ENCODE measurements around the gene MINAR1.

DNA sequence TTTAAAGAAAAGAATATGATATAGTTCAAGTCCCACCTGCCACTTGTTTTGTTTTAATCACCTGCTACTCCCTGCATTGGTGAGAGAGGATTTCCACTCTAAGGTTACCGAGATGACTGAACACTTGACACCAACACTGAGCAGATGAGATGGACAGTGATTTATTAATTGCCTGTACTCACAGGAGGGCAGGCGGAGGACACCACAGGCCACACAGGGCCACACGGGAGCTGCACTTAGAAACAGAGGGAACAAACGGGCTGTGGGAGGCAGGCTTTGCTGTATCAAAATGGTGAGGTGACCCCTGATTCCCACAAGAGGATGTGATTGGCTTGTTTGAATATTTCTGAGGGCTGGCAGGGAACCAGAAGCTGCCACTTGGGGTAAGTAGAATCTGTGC is 10.8 kb downstream of the MINAR1 start:
- TF ChIP-seq, protein P1, sequence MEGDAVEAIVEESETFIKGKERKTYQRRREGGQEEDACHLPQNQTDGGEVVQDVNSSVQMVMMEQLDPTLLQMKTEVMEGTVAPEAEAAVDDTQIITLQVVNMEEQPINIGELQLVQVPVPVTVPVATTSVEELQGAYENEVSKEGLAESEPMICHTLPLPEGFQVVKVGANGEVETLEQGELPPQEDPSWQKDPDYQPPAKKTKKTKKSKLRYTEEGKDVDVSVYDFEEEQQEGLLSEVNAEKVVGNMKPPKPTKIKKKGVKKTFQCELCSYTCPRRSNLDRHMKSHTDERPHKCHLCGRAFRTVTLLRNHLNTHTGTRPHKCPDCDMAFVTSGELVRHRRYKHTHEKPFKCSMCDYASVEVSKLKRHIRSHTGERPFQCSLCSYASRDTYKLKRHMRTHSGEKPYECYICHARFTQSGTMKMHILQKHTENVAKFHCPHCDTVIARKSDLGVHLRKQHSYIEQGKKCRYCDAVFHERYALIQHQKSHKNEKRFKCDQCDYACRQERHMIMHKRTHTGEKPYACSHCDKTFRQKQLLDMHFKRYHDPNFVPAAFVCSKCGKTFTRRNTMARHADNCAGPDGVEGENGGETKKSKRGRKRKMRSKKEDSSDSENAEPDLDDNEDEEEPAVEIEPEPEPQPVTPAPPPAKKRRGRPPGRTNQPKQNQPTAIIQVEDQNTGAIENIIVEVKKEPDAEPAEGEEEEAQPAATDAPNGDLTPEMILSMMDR (IDR thresholded peaks at IDR 0.05) = no peak
- TF ChIP-seq EP300 (IDR thresholded peaks at IDR 0.05) = no peak

Data from sigmoid colon (tissue), 4 donors.